SK-N-SH treated with all-trans-retinoic acid at 6 μM for 48 hours (cell line): Measurements from ENCODE around the gene ITCH.

Experiments used
- ARNTL ChIP-seq: fragments of 450-650 bp; formaldehyde crosslinking; IDR thresholded peaks from 2 replicates; pipeline ENCODE4 v1.5.0; 2020; ENCODE audit warnings: low read depth, mild to moderate bottlenecking, moderate library complexity, borderline replicate concordance
- BACH2 ChIP-seq: fragments of 250-450 bp; sonication (Bioruptor Pico); IDR thresholded peaks from 2 replicates; pipeline ENCODE4 v1.9.0; 2021; ENCODE audit warnings: mild to moderate bottlenecking, borderline replicate concordance
- CSDC2 ChIP-seq: fragments of 250-450 bp; sonication (Bioruptor Pico); IDR thresholded peaks from 2 replicates; pipeline ENCODE4 v1.5.0; 2020; ENCODE audit warnings: mild to moderate bottlenecking, moderate library complexity
- GLIS3 ChIP-seq: fragments of 250-450 bp; sonication (Bioruptor Pico); IDR thresholded peaks from 2 replicates; pipeline ENCODE4 v1.5.0; 2020; ENCODE audit warnings: mild to moderate bottlenecking, moderate library complexity
- RARB ChIP-seq: fragments of 250-450 bp; sonication (Bioruptor Pico); IDR thresholded peaks from 2 replicates; pipeline ENCODE4 v1.8.0; 2021; ENCODE audit warnings: mild to moderate bottlenecking, moderate library complexity
- SNAI2 ChIP-seq: fragments of 250-450 bp; sonication (Bioruptor Pico); IDR thresholded peaks from 2 replicates; pipeline ENCODE4 v1.5.0; 2020; ENCODE audit warnings: mild to moderate bottlenecking, moderate library complexity
- ZC3H10 ChIP-seq: fragments of 250-450 bp; sonication (Bioruptor Pico); IDR thresholded peaks from 2 replicates; pipeline ENCODE4 v1.5.1; 2021; ENCODE audit warnings: mild to moderate bottlenecking, moderate library complexity
- ZFP3 ChIP-seq: fragments of 250-450 bp; sonication (Bioruptor Pico); IDR thresholded peaks from 2 replicates; pipeline ENCODE4 v1.5.0; 2020; ENCODE audit warnings: mild to moderate bottlenecking, moderate library complexity
- ZFP30 ChIP-seq: fragments of 450-650 bp; formaldehyde crosslinking; IDR thresholded peaks from 2 replicates; pipeline ENCODE4 v1.5.0; 2022; ENCODE audit warnings: mild to moderate bottlenecking, moderate library complexity
- ZNF70 ChIP-seq: fragments of 450-650 bp; formaldehyde crosslinking; IDR thresholded peaks from 2 replicates; pipeline ENCODE4 v1.5.0; 2020; ENCODE audit warnings: mild to moderate bottlenecking, moderate library complexity
- ZNF8 ChIP-seq: fragments of 450-650 bp; formaldehyde crosslinking; IDR thresholded peaks from 2 replicates; pipeline ENCODE4 v1.5.0; 2020; ENCODE audit warnings: mild to moderate bottlenecking, moderate library complexity
- TF ChIP-seq, protein P1 (sequence below): fragments of 250-450 bp; sonication (Bioruptor Pico); IDR thresholded peaks from 2 replicates; pipeline ENCODE4 v1.8.0; 2020; ENCODE audit warnings: mild to moderate bottlenecking, moderate library complexity, borderline replicate concordance
- TF ChIP-seq, protein P2 (sequence below): fragments of 250-450 bp; sonication (Bioruptor Pico); IDR thresholded peaks from 2 replicates; pipeline ENCODE4 v1.8.0; 2021; ENCODE audit warnings: low read depth, mild to moderate bottlenecking, moderate library complexity, borderline replicate concordance
- TF ChIP-seq, protein P3 (sequence below): fragments of 250-450 bp; sonication (Bioruptor Pico); IDR thresholded peaks from 2 replicates; pipeline ENCODE4 v1.5.0; 2020; ENCODE audit warnings: mild to moderate bottlenecking, moderate library complexity

DNA sequence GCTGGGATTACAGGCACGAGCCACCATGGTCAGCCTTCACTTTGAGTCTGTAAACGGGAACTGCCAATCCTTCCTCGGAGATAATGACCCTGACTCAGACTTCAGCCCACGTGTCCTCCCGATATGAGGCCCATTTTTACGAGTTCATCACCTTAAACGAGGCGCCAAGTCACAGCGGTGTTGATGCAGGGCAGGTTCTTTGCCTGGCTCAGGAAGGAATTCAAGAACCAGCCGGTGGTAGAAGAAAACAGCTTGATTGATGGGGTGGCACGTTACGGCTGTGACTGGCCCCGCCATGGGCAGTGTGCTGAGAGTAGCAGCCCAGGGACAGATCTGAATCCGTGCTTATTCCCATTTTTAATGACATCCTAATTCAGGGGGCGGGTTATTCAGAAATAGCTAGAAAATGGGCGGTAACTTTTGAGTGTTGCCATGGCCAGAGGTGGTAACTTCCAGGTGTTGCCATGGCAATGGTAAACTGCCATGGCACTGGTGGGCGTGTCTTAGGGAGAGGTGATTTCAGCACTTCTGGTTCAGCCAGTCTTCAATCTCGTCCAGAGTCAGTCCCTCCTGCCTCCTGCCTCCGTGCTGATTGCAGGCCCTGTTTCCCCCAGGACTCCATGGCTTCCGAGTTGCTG, 186.3 kb downstream of the ITCH start:
- no peak for TF ChIP-seq ZC3H10 (CRISPR knock-in tag)
- TF ChIP-seq RARB = no peak
- no peak for TF ChIP-seq ZNF8 (CRISPR knock-in tag)
- TF ChIP-seq BACH2 = no peak
- TF ChIP-seq, protein P1, sequence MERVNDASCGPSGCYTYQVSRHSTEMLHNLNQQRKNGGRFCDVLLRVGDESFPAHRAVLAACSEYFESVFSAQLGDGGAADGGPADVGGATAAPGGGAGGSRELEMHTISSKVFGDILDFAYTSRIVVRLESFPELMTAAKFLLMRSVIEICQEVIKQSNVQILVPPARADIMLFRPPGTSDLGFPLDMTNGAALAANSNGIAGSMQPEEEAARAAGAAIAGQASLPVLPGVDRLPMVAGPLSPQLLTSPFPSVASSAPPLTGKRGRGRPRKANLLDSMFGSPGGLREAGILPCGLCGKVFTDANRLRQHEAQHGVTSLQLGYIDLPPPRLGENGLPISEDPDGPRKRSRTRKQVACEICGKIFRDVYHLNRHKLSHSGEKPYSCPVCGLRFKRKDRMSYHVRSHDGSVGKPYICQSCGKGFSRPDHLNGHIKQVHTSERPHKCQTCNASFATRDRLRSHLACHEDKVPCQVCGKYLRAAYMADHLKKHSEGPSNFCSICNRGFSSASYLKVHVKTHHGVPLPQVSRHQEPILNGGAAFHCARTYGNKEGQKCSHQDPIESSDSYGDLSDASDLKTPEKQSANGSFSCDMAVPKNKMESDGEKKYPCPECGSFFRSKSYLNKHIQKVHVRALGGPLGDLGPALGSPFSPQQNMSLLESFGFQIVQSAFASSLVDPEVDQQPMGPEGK (CRISPR knock-in tag) = no peak
- TF ChIP-seq, protein P2, sequence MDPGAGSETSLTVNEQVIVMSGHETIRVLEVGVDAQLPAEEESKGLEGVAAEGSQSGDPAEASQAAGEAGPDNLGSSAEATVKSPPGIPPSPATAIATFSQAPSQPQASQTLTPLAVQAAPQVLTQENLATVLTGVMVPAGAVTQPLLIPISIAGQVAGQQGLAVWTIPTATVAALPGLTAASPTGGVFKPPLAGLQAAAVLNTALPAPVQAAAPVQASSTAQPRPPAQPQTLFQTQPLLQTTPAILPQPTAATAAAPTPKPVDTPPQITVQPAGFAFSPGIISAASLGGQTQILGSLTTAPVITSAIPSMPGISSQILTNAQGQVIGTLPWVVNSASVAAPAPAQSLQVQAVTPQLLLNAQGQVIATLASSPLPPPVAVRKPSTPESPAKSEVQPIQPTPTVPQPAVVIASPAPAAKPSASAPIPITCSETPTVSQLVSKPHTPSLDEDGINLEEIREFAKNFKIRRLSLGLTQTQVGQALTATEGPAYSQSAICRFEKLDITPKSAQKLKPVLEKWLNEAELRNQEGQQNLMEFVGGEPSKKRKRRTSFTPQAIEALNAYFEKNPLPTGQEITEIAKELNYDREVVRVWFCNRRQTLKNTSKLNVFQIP = no peak
- no peak for TF ChIP-seq ZFP3
- no peak for TF ChIP-seq SNAI2 (CRISPR knock-in tag)
- TF ChIP-seq, protein P3, sequence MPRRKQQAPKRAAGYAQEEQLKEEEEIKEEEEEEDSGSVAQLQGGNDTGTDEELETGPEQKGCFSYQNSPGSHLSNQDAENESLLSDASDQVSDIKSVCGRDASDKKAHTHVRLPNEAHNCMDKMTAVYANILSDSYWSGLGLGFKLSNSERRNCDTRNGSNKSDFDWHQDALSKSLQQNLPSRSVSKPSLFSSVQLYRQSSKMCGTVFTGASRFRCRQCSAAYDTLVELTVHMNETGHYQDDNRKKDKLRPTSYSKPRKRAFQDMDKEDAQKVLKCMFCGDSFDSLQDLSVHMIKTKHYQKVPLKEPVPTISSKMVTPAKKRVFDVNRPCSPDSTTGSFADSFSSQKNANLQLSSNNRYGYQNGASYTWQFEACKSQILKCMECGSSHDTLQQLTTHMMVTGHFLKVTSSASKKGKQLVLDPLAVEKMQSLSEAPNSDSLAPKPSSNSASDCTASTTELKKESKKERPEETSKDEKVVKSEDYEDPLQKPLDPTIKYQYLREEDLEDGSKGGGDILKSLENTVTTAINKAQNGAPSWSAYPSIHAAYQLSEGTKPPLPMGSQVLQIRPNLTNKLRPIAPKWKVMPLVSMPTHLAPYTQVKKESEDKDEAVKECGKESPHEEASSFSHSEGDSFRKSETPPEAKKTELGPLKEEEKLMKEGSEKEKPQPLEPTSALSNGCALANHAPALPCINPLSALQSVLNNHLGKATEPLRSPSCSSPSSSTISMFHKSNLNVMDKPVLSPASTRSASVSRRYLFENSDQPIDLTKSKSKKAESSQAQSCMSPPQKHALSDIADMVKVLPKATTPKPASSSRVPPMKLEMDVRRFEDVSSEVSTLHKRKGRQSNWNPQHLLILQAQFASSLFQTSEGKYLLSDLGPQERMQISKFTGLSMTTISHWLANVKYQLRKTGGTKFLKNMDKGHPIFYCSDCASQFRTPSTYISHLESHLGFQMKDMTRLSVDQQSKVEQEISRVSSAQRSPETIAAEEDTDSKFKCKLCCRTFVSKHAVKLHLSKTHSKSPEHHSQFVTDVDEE (CRISPR knock-in tag) = no peak
- no peak for TF ChIP-seq ZFP30 (CRISPR knock-in tag)
- TF ChIP-seq ARNTL (CRISPR knock-in tag) = no peak
- TF ChIP-seq GLIS3 (CRISPR knock-in tag) = no peak
- TF ChIP-seq CSDC2 (CRISPR knock-in tag) = no peak
- no peak for TF ChIP-seq ZNF70 (CRISPR knock-in tag)
